ENCODE results near the gene STAC3. TPM values are rescaled to one million over a fixed set of nuclear protein-coding genes. Genes with fewer than 3 reads are reported as not detected.

Gene STAC3
- total RNA-seq, 1 donor from 2014 or later = 0.74 TPM

DNA sequence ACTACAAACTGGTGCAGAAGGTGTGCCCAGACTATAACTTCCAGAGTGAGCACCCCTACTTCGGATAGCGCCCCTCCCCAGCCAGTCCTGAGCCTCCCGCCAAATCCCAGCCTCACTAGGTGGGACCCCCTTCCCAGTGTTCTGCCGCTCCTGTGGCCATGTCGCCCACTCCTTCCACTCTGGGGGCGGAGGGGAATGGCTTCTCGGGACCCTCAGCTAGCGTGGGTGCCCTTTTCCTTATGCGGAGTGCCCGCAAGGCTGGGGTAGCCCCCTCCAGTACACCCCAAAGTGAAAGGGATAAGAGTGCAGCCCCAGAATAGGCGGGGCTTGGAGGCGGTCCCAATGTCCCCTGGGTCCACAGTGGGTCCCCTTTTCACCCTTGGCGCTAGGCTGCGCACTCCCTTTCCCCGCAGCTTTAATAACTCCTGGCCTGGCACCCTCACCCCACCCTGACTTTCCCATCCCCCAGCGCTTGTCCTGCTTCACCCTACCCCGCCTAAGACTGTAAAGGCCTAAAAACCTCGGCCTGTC, 25.2 kb downstream of the STAC3 start:
- intact Hi-C loops (cut with DNase I) = no loop called here
- no peak overlapping the region for H3K27ac ChIP-seq
- peaks cover 7% of the 10 kb centered on the region for H3K27me3 ChIP-seq
- no peaks in the 10 kb centered on the region for H3K36me3 ChIP-seq
- H3K9me3 ChIP-seq = no peaks in the 10 kb centered on the region
- no peak for DNase-seq (ENCODE audit: extremely low spot score in 2 of 2)
- no peak overlapping the region for H3K4me3 ChIP-seq
- peaks cover 25% of the 10 kb centered on the region for H3K4me1 ChIP-seq
- TF ChIP-seq CTCF (IDR thresholded peaks at IDR 0.05) (no peak), POLR2AphosphoS5 (IDR thresholded peaks at IDR 0.05; ENCODE audit: insufficient read depth in 1 of 2, low read depth in 1 of 2) (no peak), POLR2A (IDR thresholded peaks at IDR 0.05) (no peak)

DNA sequence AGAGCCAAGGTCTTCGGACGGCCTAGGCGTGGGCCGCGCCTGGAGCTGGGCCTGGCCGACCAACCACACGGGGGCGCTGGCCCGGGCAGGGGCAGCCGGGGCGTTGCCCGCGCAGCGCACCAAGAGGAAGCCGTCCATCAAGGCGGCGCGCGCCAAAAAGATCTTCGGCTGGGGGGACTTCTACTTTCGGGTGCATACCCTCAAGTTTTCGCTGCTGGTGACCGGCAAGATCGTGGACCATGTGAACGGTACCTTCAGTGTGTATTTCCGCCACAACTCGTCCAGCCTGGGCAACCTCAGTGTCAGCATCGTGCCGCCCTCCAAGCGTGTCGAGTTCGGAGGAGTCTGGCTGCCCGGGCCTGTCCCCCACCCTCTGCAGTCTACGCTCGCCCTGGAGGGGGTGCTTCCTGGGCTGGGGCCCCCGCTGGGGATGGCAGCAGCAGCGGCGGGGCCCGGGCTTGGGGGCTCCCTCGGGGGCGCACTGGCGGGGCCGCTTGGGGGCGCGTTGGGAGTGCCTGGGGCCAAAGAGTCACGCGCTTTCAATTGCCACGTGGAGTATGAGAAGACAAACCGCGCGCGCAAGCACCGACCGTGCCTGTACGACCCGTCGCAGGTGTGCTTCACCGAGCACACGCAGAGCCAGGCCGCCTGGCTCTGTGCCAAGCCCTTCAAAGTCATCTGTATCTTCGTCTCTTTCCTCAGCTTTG, 25.9 kb downstream of the STAC3 start:
- intact Hi-C loops (cut with DNase I) = no loop called here
- Histone ChIP-seq H3K4me3 (no peak overlapping the region), H3K27me3 (peaks cover 7% of the 10 kb centered on the region), H3K9me3 (no peaks in the 10 kb centered on the region), H3K36me3 (no peaks in the 10 kb centered on the region), H3K4me1 (peaks cover 23% of the 10 kb centered on the region), H3K27ac (no peak overlapping the region)
- no peak for DNase-seq (ENCODE audit: extremely low spot score in 2 of 2)
- TF ChIP-seq POLR2A (IDR thresholded peaks at IDR 0.05) (no peak), POLR2AphosphoS5 (IDR thresholded peaks at IDR 0.05; ENCODE audit: insufficient read depth in 1 of 2, low read depth in 1 of 2) (no peak), CTCF (IDR thresholded peaks at IDR 0.05) (no peak)

DNA sequence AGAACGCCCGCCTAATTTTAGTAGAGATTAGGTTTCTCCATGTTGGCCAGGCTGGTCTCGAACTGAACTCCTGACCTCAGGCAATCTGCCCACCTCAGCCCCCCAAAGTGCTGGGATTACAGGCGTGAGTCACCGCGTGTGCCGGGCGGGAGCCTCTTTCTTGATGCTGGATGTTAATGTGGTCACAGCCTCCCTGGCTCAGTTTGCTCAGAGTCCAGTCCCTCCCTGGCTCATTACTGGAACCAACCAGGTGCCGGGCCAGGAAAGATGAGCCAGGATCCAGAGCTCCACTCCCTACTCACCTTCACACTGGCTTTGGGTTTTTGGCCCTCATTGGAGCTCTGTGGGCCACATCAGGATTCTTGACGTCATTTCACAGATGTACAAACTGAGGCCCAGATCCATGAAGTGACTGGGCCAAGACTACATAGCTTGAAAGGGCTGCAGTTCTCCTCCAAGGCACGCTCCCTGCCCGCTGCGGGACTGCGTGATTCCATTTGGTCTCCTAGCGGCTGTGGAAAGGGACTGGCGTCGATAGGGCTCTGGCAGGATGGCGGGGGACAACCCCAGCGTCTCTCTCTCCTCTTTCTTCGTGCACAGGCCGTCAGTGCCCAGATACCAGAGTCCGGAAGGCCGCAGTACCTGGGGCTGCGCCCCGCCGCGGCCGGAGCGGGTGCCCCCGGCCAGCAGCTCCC, 26.6 kb downstream of the STAC3 start:
- Histone ChIP-seq H3K27ac (no peak overlapping the region), H3K27me3 (peaks cover 7% of the 10 kb centered on the region), H3K4me3 (no peak overlapping the region), H3K4me1 (peaks cover 21% of the 10 kb centered on the region), H3K9me3 (no peaks in the 10 kb centered on the region), H3K36me3 (no peaks in the 10 kb centered on the region)
- intact Hi-C loops (cut with DNase I) = no loop called here
- DNase-seq (ENCODE audit: extremely low spot score in 2 of 2) = no peak
- no peak for TF ChIP-seq POLR2AphosphoS5 (IDR thresholded peaks at IDR 0.05; ENCODE audit: insufficient read depth in 1 of 2, low read depth in 1 of 2)
- no peak for TF ChIP-seq CTCF (IDR thresholded peaks at IDR 0.05)
- TF ChIP-seq POLR2A (IDR thresholded peaks at IDR 0.05) = no peak

DNA sequence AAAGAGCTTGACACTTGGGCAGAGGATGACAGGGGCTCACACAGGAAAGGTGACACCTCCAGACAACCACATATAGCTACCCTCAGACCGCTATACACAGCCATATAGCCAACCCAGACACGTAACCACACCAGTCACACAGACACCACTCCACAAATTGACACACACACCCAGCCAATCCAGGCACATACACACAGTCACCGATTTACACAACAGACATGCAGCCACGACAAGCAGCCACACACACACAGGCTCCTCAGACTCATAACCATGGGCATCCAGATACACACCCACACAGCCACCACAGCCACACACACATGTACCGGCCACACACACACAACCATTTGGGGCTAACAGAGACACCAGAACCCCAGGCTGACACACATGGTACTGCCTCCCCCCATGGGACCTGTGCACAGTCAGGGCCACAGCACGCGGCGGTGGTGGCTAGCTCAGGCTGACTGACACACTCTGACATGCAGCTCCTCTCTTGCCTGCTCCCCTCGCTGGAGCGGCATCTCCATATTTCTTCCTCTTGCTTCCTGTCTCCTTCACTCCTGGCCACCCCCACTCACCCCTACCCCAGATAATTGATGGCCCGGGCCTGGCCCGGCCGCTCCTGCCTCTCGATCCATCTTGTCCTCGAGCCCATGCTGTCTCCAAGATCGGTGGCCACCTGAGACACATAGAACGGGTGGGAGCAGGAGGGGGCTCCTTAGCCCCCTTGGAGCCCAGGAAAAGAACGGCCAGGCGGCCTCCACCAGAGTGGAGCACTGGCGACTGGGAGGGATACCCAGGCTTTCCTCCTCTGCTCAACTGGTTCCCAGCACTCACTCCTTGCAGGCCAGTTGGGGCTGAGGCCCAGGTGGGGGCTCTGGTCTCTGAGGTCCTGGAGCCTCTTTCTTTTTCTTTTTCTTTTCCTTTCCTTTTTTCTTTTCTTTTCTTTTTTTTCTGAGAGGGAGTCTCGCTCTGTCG, 27.5 kb downstream of the STAC3 start:
- Histone ChIP-seq H3K36me3 (no peaks in the 10 kb centered on the region), H3K9me3 (no peaks in the 10 kb centered on the region), H3K4me1 (peaks cover 21% of the 10 kb centered on the region), H3K4me3 (no peak overlapping the region), H3K27me3 (peaks cover 7% of the 10 kb centered on the region), H3K27ac (no peak overlapping the region)
- no peak for TF ChIP-seq POLR2A (IDR thresholded peaks at IDR 0.05)
- TF ChIP-seq POLR2AphosphoS5 (IDR thresholded peaks at IDR 0.05; ENCODE audit: insufficient read depth in 1 of 2, low read depth in 1 of 2) = no peak
- TF ChIP-seq CTCF (IDR thresholded peaks at IDR 0.05) = no peak
- DNase-seq (ENCODE audit: extremely low spot score in 2 of 2) = no peak
- intact Hi-C loops (cut with DNase I) = no loop called here
